Measurements from ENCODE around the gene BMPR1A. TPM values are rescaled to one million over a fixed set of nuclear protein-coding genes. Genes with fewer than 3 reads are reported as not detected.

BMPR1A gene
- polyA plus RNA-seq, 3 donors = 0.25 to 0.67 (median 0.61) TPM

GRCh38 chr10:86846088-86846487 lies 89.7 kb downstream of the BMPR1A start:
- no peaks in the 10 kb centered on the region for H3K36me3 ChIP-seq (replicated peaks in 1 of 2; ENCODE audit: control insufficient read depth in 1 of 2, insufficient read depth in 2 of 2, low read length in 2 of 2)
- no peak overlapping the region for H3K4me3 ChIP-seq (replicated peaks in 1 of 3; ENCODE audit: low read depth in 2 of 3, low read length in 3 of 3)
- no peaks in the 10 kb centered on the region for H3K4me1 ChIP-seq (ENCODE audit: control insufficient read depth in 1 of 2, insufficient read depth in 2 of 2, low read length in 2 of 2)
- H3K27ac Mint-ChIP-seq = no peak overlapping the region
- no peak overlapping the region for H2AFZ ChIP-seq (ENCODE audit: insufficient read depth, low read depth, low read length, poor library complexity, severe bottlenecking)
- intact Hi-C loops (cut with micrococcal nuclease) = no loop called here
- 100% methylated on average over 1 of the region's 3 CpGs for WGBS (ENCODE audit: insufficient coverage)
- H3K27me3 ChIP-seq (ENCODE audit: control insufficient read depth in 2 of 2, insufficient read depth in 2 of 2, low read length in 2 of 2) = no peaks in the 10 kb centered on the region
- no peak overlapping the region for H3K9ac ChIP-seq (ENCODE audit: insufficient read depth, low read length, poor library complexity, severe bottlenecking)
- H3K9me3 ChIP-seq (replicated peaks in 1 of 2; ENCODE audit: control insufficient read depth in 1 of 2, insufficient read depth in 1 of 2, low read length in 2 of 2) = no peaks in the 10 kb centered on the region
- H4K20me1 ChIP-seq (ENCODE audit: insufficient read depth, low read length) = no peaks in the 10 kb centered on the region
- no peaks in the 10 kb centered on the region for H3K4me1 Mint-ChIP-seq
- no peak for DNase-seq
- no peaks in the 10 kb centered on the region for H3K36me3 Mint-ChIP-seq
- peaks cover 0 to 3% (median 0%) of the 10 kb centered on the region in 7 donors for H3K9me3 Mint-ChIP-seq
- no peak for TF ChIP-seq CTCF (IDR thresholded peaks at IDR 0.05)
- H3K4me2 ChIP-seq (replicated peaks; ENCODE audit: extremely low read depth, low read length, poor library complexity, severe bottlenecking) = no peak overlapping the region
- peaks cover 3 to 8% (median 4%) of the 10 kb centered on the region in 3 donors for H3K27me3 Mint-ChIP-seq (ENCODE audit: low read depth in 3 of 3)
- H3K27ac ChIP-seq (ENCODE audit: low read depth in 1 of 2, low read length in 2 of 2) = no peak overlapping the region
- H3K79me2 ChIP-seq (ENCODE audit: insufficient read depth, low read length) = no peaks in the 10 kb centered on the region
- H3K4me3 Mint-ChIP-seq = no peak overlapping the region

- TF ChIP-seq CTCF (IDR thresholded peaks at IDR 0.05) = no peak
- Histone ChIP-seq H4K20me1 (ENCODE audit: insufficient read depth, low read length) (no peaks in the 10 kb centered on the region), H2AFZ (ENCODE audit: insufficient read depth, low read depth, low read length, poor library complexity, severe bottlenecking) (no peak overlapping the region), H3K9me3 (replicated peaks in 1 of 2; ENCODE audit: control insufficient read depth in 1 of 2, insufficient read depth in 1 of 2, low read length in 2 of 2) (peaks cover 0 to 3% of the 10 kb centered on the region in 2 donors), H3K27ac (ENCODE audit: low read depth in 1 of 2, low read length in 2 of 2) (no peak overlapping the region), H3K4me2 (replicated peaks; ENCODE audit: extremely low read depth, low read length, poor library complexity, severe bottlenecking) (no peak overlapping the region), H3K79me2 (ENCODE audit: insufficient read depth, low read length) (no peaks in the 10 kb centered on the region), H3K4me3 (replicated peaks in 1 of 3; ENCODE audit: low read depth in 2 of 3, low read length in 3 of 3) (no peak overlapping the region), H3K4me1 (ENCODE audit: control insufficient read depth in 1 of 2, insufficient read depth in 2 of 2, low read length in 2 of 2) (no peaks in the 10 kb centered on the region), H3K27me3 (ENCODE audit: control insufficient read depth in 2 of 2, insufficient read depth in 2 of 2, low read length in 2 of 2) (no peaks in the 10 kb centered on the region), H3K36me3 (replicated peaks in 1 of 2; ENCODE audit: control insufficient read depth in 1 of 2, insufficient read depth in 2 of 2, low read length in 2 of 2) (no peaks in the 10 kb centered on the region), H3K9ac (ENCODE audit: insufficient read depth, low read length, poor library complexity, severe bottlenecking) (no peak overlapping the region)
- Mint-ChIP-seq H3K27me3 (ENCODE audit: low read depth in 3 of 3) (peaks cover 0 to 5% (median 0%) of the 10 kb centered on the region in 3 donors), H3K4me1 (no peaks in the 10 kb centered on the region), H3K36me3 (no peaks in the 10 kb centered on the region), H3K27ac (no peak overlapping the region), H3K9me3 (peaks cover 2 to 6% (median 4%) of the 10 kb centered on the region in 7 donors), H3K4me3 (no peak overlapping the region)
- no peak for DNase-seq
- intact Hi-C loops (cut with micrococcal nuclease) = no loop called here
These were observed 92.3 kb downstream of the BMPR1A start for GRCh38 chr10:86848747-86849146.

All from CD14-positive monocyte (primary cell).